HG02571 (cell line): ENCODE results near the gene RHOB.
"Not testable (repeated sequence)": the region's sequence is repeated elsewhere in the genome, so short reads cannot be mapped to it uniquely, and the experiment has no call there.

Source experiments
- ATAC-seq: cut with Tn5 transposase; IDR thresholded peaks from one replicate; pipeline ENCODE4 v1.9.1; 2021; ENCODE audit warnings: mild to moderate bottlenecking, moderate library complexity; ENCODE audit not compliant: unreplicated experiment

Gene RHOB

DNA sequence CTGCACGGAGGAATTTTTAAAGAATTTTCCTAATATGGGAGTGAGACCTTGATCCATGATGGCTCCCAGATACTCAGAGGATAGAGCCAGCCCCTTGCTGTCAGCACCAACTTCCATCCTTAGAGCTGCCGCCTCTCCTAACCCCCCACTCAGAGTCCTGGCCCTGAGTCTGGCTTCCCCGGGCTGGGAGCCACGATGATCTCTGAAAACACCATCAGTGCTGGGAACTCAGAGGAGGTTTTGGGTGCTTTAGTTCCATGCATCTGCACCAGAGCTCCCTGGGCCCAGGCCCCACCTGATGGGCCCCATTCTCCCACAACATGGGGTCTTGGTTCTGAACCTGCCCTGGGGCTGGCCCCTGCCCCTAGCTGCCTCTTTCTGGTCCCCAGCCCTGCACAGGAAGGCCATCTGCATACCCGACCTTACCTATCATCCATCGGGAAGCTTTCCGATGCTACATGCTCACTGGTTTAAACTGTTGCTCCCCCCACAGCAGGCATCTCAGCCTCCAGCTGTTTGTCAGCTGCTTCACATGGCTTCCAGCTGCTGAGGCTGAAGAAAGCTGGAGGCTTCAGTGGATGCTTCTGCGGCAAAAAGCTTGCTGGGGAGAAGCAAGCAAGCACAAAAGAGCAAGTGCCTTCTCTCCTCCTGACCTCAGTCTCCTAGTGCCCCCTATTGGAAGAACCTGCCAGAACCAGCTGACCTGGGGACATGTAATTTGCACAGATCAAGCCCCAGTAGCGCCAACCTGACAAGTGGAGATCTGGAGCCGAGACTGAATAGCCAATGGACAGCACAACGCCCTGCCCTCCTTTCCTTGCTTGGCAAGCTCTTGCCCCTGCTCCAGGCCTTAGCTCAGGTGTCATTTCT, 24.2 kb upstream of the RHOB start:
- no peak for ATAC-seq

DNA sequence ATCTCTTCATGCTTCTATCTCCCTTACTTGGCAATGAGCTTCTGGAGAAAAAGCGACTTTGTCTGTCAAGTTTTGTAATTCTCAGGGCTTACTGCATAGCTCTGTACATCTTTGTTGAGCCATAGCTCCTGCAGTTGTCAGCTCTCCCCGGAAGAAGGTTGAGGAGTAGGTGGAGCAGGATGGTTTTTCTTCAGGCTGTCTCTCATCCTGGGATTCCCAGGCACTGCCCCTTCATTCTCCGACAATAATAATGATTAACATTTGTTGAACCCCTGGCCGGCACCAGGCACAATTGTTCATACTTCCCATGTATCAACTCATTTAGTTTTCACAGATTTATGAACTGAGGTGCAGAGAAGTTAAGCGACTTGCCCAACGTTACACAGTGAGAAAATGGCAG, 23.5 kb upstream of the RHOB start:
- no peak for ATAC-seq

- no peak for ATAC-seq
These were observed 23.0 kb upstream of the RHOB start for GRCh38 chr2:20423847-20424246.

- peak; percentile 58 for ATAC-seq
These were observed 22.3 kb upstream of the RHOB start for GRCh38 chr2:20424300-20425290.

DNA sequence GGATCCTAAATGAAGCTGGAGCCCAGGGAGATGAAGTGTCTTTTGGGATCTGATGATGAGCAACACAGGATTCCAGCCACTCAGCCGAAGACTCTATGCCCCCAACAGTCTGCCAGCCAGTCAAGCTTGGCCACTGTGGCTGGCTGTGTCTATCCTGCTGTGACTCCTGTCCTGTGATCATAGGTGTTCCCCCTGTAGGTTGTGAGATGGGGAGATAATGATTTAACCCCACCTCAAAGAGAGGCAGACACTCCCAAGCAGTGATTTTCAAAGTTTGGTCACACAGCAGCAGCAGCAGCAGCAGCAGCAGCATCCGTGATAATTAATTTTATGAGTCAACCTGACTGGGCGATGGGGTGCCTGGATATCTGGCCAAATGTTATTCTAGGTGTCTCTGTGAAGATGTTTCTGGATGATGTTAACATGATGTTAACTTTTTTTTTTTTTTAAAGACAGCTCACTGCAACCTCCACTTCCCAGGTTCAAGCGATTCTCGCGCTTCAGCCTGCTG, 21.4 kb upstream of the RHOB start:
- ATAC-seq, result no peak

DNA sequence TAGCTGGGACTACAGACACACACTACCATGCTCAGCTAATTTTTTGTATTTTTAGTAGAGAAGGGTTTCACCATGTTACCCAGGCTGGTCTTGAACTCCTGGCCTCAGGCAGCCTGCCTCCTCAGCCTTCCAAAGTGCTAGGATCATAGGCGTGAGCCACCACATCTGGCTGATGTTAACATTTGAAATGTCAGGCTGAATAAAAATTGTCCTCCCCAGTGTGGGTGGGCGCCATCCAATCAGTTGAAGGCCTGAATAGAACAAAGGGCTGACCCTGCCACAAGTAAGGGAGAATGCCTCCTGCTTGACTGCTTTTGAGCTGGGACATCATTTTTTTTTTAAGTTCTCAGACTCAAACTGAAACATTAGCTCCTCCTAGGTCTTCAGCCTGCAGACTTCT, 21.0 kb upstream of the RHOB start:
- ATAC-seq, result no peak

GRCh38 chr2:20427931-20428526, 18.8 kb upstream of the RHOB start:
- no peak for ATAC-seq

GRCh38 chr2:20428717-20429490, 18.0 kb upstream of the RHOB start:
- ATAC-seq, result no peak

DNA sequence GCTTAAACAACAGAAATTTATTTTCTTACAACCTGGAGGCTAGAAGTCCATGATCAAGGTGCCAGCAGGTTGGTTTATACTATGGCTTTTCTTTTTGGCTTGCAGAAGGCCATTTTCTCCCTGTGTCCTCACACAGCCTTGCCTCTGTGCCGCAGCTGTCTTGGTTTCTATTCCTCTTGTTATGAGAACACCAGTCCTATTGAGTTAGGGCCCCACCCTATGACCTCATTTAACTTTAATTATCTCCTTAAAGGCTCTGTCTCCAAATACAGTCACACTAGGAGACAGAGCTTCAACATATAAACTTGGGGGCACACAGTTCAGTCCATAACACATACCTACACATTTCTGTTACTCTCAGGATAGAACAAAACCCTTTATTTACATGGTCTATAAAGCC, 17.3 kb upstream of the RHOB start:
- ATAC-seq, result peak; percentile 75

DNA sequence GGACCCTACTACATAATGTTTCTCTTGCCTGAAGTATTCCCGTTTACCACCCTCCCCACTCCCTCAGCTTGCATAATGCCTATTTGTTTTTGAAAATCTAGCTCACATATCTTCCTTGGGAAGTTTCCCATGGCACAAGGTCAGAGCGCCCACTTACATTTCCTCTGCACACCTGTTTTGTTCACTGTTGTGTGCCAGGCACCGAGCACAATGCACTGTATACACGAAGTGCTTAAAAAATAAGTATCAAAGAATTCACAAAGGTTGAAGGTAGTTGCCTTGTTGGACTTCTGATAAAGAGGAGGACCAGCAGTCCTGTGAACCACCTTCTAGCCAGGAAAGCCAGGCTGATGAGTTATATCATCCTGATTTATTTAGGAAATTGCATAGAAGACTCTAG, 16.8 kb upstream of the RHOB start:
- no peak for ATAC-seq

- ATAC-seq, result no peak
These were observed 16.2 kb upstream of the RHOB start for GRCh38 chr2:20430461-20431300.

- ATAC-seq, result no peak
These were observed 15.6 kb upstream of the RHOB start for GRCh38 chr2:20431301-20431698.

GRCh38 chr2:20431772-20432171, 15.1 kb upstream of the RHOB start:
- ATAC-seq, result no peak

DNA sequence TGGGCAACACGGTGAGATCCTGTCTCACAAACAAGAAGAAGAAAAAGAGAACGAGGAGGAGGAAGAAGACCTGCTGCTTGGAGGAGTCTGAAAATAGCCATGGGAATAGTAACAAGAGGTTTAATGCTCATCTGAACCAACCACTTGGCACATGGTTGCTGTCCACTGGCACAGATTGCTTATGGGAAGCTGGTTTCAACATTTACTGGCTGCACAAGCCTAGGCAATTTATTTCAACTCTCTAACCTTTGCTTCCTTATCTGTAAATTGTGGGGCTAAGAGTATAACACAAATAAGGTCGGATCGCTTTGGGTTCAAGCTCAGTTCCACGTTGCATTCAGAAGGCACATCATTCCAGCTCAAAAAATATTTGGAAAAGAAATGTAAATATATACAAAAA, 14.2 kb upstream of the RHOB start:
- no peak for ATAC-seq

DNA sequence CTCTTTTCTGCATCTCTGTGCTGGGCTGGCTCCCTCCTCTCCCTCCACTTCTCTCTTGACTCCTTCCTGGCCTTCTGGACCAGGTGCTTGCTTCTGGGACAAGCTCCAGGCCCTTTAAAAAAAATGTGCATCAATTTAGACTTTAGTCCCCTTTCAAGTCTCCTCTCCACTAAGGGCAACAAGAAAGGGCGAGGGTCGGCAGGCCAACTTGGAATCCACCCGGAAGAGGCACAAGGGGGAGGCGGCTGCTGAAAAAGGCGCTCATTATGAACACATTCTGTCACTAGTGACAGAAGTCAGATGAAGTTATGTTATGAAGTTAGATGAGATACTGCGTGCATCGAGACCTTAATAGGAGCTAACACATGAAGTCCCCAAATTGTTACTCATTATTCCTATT, 13.6 kb upstream of the RHOB start:
- no peak for ATAC-seq

DNA sequence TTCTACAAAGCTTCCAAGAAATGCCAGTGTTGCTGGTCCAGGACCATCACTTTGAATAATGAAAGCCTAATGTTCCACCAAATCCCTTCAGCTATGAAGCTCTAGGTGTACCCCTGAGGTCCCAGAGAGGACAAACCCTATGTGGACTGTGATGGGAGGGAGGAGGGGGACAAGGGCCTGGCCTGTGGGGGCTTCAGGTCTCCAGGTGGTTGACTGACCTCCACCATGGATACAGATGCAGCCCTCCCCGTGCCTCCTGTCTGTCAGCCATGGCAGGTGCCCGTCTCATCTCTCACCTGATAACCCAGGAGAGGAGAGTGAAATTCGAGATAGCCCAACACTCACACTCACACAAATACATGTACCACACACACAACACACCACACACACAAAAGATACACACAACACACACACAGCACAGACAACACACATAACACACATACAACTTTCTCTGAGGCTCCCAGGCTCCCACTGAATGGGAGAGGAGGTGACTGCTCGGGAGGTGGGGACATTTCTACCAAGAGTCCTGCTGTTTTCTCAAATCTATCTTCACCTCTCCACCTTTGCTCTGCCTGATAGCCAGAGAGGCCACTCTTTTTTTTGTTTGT, 12.8 kb upstream of the RHOB start:
- ATAC-seq, result no peak

DNA sequence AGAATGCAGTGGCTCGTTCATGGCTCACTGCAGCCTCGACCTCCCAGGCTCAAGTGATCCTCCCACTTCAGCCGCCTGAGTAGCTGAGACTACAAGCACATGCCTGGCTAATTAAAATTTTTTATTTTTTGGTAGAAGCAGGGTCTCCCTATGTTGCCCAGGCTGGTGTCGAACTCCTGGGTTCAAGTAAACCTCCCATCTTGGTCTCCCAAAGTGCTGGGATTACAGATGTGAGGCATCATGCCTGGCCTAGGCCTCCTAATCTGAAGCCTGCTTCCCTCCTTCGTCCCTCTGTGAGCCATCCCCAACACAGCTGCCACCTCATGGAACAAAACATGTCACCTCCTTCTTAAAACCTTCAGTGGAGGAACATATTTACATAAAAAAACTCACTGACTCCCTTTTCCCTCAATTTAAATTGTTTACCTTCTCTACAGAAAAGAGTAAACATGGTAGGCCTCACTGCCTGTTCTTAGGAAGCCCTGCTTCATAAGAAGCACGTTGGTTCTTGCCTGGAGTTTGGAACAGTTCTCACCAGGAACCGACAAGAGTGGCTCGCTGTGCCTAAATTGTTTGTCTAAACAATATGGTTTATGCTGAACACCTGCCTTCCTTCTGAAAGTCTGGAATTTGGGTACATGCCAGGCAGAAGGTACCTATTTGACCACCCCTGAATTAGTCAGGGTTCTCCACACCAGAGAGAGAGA, 12.1 kb upstream of the RHOB start:
- no peak for ATAC-seq

DNA sequence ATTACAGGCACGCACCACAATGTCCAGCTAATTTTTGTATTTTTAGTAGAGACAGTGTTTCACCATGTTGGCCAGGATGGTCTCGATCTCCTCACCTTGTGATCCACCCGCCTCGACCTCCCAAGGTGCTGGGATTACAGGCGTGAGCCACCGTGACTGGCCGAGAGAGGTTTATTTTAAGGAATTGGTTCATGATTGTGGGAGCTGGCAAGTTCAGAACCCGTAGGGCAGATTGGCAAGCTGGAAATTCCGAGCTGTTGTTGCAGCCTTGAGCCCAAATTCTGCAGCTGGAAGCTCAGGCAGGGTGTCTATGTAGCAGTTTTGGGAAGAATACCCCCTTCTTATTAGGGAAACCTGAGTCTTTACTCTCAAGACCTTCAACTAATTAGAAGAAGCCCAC, 11.4 kb upstream of the RHOB start:
- ATAC-seq, result not testable (repeated sequence)
